DMS79 treated with DMSO at 0.1 percent for 48 hours (cell line): ENCODE data around the gene DCXR.

Source experiments
- DNase-seq: peaks from one replicate; lab custom pipeline; 2025; lab: John Stamatoyannopoulos, UW

DCXR gene

DNA sequence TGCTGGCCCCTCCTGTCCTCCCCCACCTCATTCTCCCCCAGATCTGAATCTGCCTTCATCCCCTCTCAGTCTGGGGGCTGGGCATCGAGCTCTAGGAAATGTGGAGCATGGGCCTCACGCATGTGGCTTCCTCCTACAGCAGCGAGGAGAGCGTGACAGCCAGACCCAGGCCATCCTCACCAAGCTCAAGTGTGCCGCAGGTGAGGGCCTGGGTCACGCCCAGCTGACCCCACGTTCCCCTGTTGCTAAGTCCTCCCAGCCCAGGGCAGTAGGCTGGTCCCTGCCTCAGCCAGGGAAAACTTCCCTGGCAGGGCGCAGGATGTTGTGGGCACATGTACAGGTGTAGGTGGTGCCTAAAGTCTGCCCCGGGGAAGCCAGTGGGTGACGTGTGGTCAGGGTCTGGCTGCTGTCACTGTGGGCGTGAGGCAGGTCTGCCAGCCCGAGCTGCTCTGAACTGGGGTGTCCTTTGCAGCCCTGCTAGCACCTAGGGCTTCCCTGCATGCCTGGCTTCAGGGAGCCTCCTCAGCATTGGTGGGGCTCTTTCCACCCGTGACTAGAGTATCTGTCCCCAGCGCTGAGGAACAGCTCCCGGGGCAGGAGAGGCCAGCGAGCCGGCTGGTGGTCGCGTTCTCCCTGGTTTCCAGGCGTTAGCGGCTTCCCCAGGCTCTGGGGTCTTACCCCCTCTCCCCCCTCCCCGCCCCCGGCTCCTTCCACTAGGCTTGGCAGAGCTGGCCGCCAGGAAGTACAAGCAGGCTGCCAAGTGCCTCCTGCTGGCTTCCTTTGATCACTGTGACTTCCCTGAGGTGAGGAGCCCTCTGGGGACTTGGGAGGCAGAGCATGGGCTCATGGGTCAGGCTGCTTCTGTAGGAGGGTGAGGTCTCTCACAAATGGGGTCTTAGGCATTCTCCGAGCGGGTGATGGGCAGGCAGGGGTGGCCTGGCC lies 17.8 kb upstream of the DCXR start:
- no peak for DNase-seq

DNA sequence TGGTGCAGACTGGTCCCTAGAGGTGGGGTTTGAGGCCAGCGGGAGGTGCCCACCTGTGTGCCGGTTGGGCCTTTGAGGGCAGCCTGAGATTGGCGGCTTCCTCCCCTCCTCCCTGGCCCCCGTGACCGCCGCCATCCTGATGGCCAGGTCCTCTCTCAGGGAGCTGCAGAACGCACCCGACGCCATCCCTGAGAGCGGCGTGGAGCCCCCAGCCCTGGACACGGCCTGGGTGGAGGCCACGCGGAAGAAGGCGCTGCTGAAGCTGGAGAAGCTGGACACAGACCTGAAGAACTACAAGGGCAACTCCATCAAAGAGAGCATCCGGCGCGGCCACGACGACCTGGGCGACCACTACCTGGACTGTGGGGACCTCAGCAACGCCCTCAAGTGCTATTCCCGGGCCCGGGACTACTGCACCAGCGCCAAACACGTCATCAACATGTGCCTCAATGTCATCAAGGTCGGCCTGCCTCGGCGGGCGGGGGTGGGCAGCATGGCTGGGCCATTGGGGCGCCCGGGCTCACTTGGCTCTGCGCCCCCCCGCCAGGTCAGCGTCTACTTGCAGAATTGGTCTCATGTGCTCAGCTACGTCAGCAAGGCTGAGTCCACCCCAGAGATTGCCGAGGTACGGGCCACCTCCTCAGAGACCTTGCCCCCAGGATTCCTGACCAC lies 17.0 kb upstream of the DCXR start:
- DNase-seq: no peak

DNA sequence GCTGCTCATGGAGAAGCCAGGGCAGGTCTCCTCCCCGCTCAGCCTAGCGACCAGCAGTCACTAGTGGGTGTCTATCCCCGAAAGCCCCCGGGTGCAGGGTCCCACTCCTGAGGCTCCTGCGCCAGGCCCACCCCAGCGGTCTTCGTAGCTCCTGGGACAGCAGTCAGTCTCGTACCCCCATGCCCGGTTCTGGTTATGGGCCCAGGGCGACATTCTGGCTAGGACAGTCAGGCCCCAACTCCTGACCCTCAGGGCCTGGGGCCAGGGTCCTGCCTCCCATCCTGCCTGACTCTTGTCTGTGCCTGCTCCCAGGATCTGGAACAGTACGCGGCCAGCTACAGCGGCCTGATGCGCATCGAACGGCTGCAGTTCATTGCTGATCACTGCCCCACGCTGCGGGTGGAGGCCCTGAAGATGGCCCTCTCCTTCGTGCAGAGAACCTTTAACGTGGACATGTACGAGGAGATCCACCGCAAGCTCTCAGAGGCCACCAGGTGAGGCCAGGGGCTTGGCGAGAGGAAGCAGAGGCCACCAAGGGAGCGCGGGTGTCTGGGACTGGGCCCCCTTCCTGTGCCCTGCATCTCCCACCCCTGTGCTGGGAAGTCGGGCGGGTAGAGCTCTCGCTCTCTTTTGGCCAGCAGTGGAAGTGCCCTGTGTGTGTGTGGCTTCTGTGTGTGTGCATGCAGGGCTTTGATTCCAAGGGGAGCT lies 16.2 kb upstream of the DCXR start:
- DNase-seq: no peak

DNA sequence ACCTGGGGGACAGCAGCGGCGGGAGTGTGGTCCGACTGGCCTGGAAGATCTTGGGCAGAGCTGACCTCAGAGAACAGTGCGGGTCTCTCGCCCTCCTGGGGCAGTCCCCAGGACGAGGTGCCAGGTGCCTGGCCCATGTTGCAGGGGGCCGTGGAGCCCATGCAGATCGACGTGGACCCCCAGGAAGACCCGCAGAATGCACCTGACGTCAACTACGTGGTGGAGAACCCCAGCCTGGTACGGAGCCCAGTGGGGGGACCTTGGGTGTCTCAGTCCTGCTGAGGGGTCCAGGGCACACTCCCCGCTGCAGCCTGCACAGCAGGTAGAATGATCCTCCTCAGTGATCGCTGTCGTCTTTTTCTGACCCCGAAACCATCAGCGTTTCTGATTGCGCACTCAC lies 15.6 kb upstream of the DCXR start:
- no peak for DNase-seq

DNA sequence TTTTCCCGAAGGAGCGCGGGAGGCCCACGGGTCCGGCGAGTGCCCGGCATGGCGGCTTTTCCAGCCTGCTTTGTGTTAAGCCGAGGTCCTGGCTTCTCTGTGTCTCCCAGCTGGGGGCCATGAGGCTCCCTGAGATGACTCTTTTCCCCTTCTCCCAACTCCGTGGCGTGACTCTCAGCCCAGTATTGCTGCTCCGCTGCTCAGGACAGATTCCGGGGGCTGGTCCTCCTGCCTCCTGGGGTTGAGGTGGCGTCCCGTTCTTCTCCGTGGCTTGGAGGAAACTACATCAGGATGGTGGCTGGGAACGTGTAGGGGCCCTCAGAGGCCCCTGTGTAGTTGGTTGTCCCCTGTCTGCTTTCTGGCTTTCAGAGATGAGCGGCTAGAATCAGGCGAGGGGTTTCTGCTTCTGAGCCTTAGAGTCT lies 15.2 kb upstream of the DCXR start:
- no peak for DNase-seq

DNA sequence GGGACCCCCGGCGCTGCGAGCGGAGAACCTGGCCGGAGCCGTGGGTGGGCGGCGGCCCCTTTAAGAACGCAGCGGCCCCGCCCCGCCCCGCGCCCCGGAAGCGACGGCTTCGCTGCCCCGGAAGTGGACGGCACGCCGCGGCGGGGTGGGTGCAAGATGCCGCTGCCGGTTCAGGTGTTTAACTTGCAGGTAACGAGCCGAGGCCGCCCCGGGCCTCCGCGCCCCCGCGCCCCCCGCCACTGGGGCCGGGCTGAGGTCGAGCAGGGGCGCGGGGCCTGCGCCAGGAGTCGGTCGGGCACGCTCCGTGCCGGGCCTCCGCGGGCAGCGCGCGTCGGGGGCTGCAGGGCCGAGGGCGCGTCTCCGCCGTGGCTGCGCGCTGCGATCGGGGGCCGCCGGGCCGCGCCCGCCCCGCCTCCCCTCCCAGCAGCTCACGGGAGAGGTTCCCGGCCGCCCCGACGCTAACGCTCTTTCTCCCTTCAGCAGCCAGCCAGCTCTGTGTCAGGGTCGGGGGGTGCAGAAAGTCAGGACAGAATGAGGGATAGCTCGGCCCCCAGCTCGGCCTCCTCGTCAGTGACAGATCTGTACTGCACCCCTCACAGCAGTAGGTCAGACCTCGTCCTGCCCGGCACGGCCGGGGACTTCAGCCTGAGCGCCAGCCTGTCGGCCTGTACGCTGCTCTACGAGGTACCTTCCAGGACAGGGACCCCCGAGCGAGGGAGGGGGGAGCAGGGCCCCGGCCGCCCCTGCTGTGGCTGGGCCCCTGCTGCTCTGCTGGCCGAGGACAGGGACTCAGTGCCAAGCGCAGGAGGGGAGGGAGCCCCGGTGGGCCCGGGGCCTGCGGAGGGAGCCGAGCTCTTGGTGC lies 14.5 kb upstream of the DCXR start, which contains the start of the genes GPS1 and RFNG:
GPS1 (plus strand) TSS at position 123 of the 862 bp plus-strand sequence; CDS start at position 157, 34 bp downstream.
RFNG (minus strand) TSS at position 36 of the 862 bp plus-strand sequence. CDS start 45 bp downstream, outside the sequence.
- DNase-seq: peak; percentile 21

DNA sequence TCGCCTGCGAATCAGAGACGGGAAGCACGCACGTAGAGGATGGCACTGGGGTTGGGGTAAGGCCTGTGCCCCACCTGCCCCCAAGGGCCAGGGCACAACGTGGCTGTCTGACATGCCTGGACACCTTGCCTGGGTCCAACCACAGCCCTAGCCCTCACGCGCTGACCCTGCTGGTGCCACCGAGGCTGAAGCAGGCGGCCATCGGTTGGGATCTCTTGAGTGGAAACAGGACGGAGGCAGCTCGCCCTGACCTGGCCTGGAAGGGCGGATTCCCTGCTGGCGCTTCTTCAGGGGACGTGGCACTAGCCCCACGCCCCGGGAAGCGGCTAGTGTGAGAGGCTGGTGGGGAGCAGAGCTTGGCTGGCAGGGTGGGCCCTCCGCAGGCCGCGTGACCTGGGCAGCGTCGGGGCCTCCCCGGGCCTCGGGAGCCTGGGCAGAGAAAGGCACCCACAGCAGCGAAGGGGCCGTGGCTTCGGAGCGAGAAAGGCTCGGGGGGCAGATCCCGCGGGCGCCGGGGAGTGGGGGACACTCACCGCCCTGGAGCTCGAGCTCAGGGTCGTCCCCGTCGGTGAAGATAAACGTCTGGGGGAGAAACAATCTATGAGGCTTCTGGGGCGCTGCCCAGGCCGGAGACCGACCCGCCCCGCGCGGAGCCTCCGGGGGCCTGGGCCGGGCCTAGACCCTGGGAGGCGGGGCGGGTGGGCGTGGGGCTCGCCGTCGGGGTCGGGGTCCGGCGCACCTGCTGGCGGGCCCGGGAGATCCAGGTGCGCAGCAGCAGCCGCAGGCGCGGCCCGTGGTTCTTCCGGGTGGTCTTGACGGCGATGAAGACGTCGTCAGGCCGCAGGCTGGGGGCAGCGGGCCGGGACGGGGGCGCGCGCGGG lies 13.5 kb upstream of the DCXR start:
- DNase-seq: no peak

DNA sequence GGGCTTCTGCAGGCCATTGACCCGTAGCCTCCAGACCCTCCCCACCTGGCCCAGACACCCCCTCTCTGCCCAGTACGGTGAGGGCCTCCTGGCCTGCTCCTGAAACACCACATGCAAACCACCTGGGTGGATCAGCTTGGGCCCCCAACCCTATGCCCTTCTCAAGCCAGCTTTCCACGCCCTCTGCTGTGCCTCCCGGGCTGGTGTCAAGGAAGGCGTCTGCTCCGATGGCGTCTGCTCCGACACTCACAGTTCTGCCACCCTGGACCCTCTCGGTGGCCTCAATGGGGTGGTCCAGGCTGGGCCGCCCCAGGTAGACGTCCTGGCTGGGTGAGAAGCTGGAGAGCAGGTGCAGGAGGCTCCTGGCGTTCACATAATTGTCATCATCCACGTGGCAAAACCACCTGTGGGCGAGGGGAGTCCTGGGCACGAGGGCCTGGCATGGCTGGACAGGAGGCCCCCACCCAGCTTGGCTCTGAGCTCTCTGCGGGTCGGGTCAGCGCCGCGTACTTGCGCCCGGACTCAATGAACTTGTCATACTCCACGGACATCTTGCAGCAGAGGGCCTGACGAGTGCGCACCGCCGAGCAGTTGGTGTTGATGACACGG lies 12.8 kb upstream of the DCXR start:
- DNase-seq: no peak

DNA sequence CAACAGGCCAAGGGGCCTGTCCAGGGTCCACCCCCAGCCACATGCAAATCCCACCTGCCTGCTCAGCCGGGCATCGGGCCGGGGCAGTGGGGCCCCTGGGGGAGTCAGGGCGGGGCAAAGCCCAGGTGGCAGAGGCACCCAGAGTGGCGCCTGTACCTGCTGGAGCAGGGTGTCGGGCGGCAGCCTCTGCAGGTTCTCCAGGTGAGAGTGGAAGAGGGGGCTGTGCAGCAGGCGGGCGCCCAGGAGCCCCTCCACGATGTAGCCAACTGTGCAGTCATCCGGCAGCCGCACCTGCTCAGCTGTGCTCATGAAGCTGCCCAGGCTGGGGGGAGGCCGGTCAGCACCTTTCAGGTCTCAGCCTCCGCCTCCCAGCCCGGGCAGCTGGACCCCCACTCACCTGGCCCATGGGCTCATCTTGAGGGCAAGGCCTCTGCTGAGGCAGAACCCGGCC lies 12.0 kb upstream of the DCXR start:
- DNase-seq: no peak

DNA sequence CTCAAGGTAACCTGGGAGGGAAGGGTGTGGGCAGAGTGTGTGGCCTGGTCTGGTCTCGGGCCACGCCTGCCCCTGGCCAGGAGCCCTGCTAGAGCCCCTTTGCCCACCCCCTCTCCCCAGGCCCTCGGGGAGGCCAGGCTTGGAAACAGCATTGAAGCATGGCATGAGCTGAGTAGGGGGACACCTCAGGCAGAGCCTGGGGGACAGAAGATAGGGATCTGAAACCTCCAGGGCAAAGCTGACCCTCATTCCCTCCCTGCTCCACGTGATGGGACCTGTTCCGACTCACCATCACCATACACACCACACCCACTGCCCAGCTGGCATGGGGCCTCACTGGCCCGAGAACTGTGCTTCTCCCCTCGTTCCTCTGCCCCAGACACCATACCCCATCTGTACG lies 11.6 kb upstream of the DCXR start:
- no peak for DNase-seq

DNA sequence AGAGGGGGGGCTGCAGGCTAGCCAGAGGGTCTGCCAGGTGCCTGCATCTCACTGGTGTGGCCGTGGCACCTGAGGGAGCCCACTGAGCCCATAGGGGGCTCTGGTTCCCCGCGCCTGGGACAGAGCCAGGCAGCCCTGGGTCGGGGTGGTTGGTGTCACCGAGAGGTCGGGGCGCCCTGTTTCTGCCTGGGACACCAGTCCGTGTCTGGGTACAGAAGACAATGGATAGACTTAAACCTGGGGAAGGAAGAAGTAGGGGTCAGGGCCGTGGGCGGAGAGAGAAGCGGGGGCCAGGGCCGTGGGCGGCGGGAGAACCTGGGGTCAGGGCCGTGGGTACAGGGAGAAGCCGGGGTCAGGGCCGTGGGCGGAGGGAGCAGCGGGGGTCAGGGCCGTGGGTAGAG lies 11.1 kb upstream of the DCXR start:
- no peak for DNase-seq

DNA sequence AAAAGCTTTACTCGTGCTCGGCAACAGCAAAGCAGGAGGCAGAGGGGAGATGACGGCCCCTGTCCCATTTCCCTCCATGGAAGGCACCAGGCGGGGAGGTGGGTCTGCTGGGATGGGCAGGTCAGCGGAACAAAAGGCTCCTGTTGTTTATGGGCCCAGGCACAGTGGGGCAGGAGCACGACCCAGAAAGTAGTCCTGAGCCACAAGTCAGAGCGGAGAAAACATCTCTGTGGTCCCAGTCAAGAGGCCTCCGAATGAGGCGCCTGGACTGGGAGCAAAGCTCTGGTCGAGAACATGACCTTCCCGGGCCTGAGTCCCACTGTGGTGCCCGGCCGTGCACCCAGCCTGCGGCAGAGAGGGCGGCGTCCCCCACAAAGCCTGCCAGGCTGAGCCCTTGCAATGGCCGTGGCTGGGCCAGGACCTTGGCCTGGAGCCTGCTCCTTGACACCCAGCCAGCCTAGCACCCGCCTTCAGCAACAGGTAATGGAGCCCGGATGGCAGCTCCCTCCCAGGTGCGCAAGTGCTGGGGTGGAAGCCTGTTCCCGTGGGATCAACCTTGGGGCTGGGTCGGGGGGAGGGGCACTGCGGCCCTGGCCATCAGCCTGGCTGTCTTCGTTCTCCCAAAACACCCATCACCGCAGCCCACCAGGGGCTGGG lies 10.5 kb upstream of the DCXR start:
- no peak for DNase-seq

DNA sequence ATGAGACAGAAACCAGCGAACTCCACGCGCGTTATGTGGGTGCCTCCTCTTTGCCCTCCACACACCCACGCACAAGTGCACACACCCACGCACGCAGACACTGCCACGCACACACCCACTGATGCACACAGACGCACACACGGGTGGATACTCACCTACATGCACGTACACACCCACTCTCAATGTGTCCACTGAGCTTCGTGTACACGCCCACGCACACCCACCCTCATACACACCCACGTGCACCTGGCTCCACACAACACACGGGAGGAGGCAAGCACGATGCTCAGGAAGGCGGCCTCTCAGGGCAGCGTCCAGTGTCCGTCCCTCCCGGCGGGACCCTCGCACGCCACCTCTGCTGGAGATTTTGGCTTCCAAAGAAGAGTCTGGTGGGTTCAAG lies 9.9 kb upstream of the DCXR start:
- no peak for DNase-seq

DNA sequence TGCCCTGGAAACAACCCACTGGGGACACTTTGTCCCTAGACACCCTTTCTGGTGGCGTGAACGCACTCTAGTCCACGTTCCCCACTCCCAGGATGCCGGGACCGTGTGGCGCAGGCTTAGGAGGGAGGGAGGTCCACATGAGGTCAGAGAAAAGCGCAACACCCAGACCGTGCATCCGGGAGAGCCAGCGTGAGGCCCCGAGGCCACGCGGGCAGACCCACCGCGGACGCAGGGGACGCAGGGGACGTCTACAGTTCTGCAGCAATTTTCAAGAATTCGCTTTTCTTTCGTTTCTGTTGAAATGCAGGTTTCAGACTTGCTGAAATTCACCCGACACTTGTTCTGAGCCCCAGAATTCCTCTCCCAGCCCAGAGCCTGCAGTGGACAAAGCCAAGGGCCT lies 9.4 kb upstream of the DCXR start:
- DNase-seq: no peak

DNA sequence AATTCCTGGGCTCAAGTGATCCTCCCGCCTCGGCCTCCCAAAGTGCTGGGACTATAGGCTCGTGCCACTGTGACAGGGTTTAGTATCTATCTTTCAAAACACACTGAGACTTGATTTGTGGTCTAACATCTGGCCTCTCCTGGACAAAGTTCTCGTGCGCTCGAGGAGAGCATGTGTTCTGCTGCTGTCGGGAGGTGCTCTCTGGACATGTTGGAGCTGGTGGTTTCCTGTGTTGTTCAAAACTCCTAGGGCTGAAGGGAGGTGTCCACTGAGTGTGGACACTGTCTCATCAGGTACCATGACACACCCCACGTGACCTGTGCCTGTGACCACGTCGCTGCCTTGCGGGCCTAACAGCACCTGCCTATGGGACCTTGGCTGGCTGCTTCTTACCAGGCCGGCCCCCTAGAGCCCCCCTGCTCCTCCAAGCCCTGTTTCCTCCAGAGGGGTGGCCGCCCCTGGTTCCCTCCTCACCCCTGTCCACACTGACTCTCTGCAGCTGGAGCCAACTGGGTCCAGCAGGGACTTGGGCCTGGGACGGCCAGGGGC lies 8.5 kb upstream of the DCXR start:
- DNase-seq: no peak

DNA sequence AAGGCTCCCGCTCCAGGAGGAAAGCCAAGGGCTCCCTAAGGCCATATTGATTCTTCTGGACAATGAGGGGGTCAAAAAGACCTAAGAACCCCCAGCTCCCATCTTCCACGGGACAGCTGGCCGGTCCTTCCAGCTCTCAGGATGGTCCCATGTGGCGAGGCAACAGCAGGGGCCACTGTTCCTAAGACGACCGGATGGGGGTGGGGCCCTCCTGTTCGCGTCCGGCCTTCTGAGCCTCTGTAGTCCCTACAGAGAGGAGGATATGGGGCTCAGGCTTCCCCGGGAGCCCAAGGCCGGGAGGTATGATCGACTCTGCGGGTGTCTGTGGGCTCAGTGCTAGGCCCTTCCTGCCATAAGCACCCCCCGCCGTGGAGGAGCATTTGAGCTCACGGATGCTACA lies 6.0 kb upstream of the DCXR start:
- DNase-seq: no peak

DNA sequence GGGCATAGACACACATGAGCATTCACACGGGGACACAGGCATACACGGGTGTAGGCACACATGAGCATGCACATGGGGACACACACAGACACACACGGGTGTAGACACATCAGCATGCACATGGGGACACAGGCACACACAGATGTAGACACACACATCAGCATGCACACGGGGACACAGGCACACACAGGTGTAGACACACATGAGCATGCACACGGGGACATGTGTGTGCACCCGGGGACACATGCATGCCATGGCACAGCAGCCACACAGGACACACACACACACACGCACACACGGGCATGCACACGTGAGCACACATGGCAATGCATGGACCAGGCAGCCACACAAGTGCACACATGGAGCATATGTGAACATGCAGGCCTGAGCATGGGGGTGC lies 5.2 kb upstream of the DCXR start:
- no peak for DNase-seq

DNA sequence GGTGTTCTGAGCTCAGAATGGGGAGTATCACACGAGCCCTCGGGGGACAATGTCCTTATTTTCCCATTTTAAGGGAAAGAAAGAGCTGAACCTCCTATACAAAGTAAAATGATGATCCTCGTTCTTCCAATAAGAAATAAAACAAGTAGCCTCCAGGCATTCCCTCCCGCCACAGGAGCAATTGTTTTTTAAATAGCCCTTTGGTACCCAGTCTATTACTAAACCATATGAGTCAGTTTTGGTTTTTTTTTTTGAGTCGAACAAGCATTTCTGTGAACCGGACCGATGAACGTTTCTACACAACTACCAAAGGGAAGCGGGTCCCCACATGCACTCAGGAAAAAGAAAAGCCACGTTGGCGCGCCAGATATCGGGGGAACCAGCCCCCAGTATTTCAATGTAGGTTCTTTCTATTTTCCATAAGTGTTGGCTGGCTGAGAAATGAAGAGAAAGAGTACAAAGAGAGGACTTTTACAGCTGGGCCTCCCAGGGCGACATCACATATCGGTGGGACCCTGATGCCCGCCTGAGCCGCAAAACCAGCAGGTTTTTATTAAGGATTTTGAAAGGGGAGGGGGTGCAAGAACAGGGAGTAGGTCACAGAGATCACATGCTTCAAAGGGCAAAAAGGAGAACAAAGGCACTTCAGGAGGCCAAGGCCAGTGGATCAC lies 3.8 kb upstream of the DCXR start:
- no peak for DNase-seq
